RWPE1 (cell line): ENCODE measurements around the gene UBE4B.

Source experiments
- CTCF ChIA-PET: fragments of 350-600 bp; sonication (Branson Sonifier 250); formaldehyde crosslinking; extraction: SDS; loops from one replicate; lab custom pipeline; 2021; lab: Yijun Ruan, JAX
- POLR2A ChIA-PET: fragments of 400-600 bp; formaldehyde crosslinking; extraction: SDS; loops from one replicate; lab custom pipeline; 2020; ENCODE audit warnings: antibody characterized with exemption; ENCODE audit not compliant: low non-redundant PET; lab: Yijun Ruan, JAX
- DNase-seq: peaks from one replicate; pipeline ENCODE4 v3.0.0; 2012; ENCODE audit warnings: low spot score
- H3K27ac ChIP-seq: fragments of 450-650 bp; 2 replicates; pipeline ENCODE4 v1.5.1; 2017
- TF ChIP-seq, protein P1 (sequence below): fragments of 450-650 bp; conservative IDR thresholded peaks from 2 replicates; pipeline ENCODE4 v1.5.1; 2017; ENCODE audit warnings: low read depth, mild to moderate bottlenecking

Gene UBE4B

DNA sequence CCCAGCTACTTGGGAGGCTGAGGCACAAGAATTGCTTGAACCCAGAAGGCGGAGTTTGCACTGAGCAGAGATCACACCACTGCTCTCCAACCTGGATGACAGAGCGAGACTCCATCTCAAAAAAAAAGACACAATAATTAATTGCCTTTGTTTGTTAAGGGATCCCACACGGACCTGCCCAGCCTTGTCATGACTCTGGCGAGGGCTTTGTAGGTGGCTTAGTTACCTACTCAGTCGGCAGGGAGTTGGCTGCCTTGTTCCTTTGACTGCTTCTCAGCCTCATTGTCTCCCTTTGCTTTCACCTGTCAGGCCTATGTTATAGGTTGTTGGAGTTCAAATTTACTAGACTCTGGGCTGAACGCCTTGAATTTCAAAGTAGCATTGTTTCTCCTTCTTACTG is 82.0 kb downstream of the UBE4B start:
- CTCF ChIA-PET: no interaction called here
- no peak overlapping the region for H3K27ac ChIP-seq
- POLR2A ChIA-PET: no interaction called here
- no peak for DNase-seq
- TF ChIP-seq, protein P1, sequence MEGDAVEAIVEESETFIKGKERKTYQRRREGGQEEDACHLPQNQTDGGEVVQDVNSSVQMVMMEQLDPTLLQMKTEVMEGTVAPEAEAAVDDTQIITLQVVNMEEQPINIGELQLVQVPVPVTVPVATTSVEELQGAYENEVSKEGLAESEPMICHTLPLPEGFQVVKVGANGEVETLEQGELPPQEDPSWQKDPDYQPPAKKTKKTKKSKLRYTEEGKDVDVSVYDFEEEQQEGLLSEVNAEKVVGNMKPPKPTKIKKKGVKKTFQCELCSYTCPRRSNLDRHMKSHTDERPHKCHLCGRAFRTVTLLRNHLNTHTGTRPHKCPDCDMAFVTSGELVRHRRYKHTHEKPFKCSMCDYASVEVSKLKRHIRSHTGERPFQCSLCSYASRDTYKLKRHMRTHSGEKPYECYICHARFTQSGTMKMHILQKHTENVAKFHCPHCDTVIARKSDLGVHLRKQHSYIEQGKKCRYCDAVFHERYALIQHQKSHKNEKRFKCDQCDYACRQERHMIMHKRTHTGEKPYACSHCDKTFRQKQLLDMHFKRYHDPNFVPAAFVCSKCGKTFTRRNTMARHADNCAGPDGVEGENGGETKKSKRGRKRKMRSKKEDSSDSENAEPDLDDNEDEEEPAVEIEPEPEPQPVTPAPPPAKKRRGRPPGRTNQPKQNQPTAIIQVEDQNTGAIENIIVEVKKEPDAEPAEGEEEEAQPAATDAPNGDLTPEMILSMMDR: no peak

DNA sequence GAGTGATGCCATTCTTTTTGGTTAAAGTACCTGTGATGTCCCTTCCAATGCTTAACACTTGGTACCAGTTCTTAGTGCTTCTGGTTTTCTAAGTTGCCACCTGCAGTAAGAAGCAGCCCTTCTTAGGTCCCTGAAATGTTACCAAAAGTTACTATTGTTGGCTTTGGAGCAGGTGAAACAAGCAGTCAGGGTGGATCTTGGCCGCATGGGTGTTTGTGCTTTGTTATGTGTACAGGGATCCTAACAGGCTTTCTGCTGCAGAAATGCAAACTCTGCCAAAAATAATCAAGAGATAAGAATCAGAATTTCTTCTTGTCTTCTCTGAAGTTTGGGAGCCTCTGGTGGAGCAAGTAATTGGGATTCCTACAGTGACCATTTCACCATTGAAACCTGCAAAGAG is 84.4 kb downstream of the UBE4B start:
- POLR2A ChIA-PET: no interaction called here
- no peak overlapping the region for H3K27ac ChIP-seq
- no peak for DNase-seq
- TF ChIP-seq, protein P1: no peak
- CTCF ChIA-PET: no interaction called here

DNA sequence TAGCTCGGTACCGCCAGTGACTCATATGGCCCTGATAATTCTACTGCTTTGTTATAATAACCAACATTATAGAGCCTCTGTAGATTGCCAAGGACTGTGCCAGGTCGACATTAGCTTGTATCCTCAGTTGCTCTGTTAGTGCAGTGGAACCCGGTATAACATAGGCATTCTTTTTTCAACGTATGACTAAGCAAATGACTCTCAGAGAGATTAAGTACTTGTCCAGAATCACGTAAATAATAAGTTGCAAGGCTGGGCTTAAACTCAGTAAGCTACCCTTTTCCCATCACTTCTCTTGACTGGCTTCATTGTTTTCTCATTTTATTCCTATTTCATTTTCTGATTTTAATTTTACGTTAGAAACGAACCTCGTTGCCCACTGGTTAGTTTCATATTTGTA is 85.1 kb downstream of the UBE4B start:
- TF ChIP-seq, protein P1: no peak
- ChIA-PET POLR2A (no interaction called here), CTCF (no interaction called here)
- no peak for DNase-seq
- H3K27ac ChIP-seq: no peak overlapping the region

DNA sequence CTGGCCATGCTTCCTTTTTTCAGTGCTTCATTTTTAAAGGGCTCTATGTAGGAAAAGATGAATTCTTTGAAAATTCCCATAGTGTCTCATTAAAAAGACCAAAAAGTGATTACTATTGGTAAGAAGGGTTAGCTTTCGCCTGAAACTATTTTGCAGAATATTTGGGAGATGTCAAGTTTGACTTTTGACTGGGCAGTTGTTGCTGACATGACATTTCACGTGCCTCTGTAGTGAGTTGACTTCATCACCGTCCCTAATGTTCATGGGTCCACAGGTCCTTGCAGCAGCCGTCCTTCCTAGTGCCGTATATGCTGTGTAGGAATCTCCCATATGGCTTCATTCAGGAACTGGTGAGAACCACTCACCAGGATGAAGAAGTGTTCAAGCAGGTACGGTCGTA is 88.9 kb downstream of the UBE4B start:
- POLR2A ChIA-PET: no interaction called here
- H3K27ac ChIP-seq: no peak overlapping the region
- TF ChIP-seq, protein P1: no peak
- no peak for DNase-seq
- CTCF ChIA-PET: interaction anchor here (0.6 kb wide), 1 partner anchor 17 kb away, joined by 5 read pairs; no protein-coding TSS in a partner anchor

DNA sequence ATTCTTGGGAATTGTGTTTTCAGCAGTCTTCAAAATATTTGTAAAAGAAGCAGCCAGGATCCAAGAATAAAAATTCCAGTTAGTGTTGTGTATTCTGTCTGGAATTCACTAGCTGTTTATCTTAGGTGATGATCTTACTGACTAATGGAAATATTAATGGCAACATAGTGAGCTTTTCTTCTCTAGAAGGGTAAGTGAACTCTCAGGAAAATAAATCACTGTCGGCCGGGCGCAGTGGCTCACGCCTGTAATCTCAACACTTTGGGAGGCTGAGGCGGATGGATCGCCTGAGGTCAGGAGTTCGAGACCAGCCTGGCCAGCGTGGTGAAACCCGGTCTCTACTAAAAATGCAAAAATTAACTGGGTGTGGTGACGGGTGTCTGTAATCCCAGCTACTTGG is 90.2 kb downstream of the UBE4B start:
- DNase-seq: no peak
- TF ChIP-seq, protein P1: no peak
- no peak overlapping the region for H3K27ac ChIP-seq
- ChIA-PET POLR2A (no interaction called here), CTCF (no interaction called here)

DNA sequence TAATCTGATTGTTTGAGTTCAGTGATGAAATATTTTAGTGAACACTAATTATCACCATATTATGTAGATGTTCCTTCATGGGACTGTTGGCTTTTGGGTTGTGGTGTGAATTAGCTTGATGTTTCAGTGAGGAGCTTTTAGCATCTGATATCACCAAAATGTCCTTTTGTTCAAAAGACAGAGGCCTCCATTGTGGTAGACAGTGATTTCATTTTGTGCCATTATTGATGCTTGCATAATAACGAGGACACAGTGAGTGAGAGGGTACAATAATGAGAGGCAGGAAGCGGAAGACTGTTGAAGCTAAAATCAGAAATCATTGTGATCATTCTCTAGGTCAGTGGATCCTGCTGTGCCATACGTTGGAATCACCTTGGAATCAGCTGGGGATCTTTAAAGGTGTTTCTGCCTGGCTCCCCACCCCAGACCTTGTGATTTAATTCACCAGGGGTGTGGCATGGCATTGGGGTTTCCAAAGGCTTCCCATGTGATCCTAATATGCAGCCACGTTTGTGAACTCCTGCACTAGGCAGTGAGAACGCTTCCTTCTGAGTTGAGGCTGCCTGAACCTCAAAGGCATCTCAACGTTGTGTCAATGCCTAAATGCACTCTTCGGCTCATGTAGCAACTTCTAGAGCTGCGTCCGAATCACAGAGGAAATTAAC is 95.5 kb downstream of the UBE4B start:
- POLR2A ChIA-PET: no interaction called here
- CTCF ChIA-PET: interaction anchor here (0.6 to 1.3 kb wide), 2 partner anchors 82 to 98 kb away, joined by 3 to 4 read pairs; partner anchors contain the start of gene KIF1B
- no peak overlapping the region for H3K27ac ChIP-seq
- DNase-seq: no peak
- TF ChIP-seq, protein P1: no peak
